Activated effector memory CD4-positive, alpha-beta T cell treated with Interleukin-2 at 50 U/mL for 16 hours (primary cell): Measurements from ENCODE around the gene SYTL2.

Experiments used
- DNase-seq: peaks from one replicate; pipeline ENCODE4 v3.0.0-alpha.2; 2020

SYTL2 gene

DNA sequence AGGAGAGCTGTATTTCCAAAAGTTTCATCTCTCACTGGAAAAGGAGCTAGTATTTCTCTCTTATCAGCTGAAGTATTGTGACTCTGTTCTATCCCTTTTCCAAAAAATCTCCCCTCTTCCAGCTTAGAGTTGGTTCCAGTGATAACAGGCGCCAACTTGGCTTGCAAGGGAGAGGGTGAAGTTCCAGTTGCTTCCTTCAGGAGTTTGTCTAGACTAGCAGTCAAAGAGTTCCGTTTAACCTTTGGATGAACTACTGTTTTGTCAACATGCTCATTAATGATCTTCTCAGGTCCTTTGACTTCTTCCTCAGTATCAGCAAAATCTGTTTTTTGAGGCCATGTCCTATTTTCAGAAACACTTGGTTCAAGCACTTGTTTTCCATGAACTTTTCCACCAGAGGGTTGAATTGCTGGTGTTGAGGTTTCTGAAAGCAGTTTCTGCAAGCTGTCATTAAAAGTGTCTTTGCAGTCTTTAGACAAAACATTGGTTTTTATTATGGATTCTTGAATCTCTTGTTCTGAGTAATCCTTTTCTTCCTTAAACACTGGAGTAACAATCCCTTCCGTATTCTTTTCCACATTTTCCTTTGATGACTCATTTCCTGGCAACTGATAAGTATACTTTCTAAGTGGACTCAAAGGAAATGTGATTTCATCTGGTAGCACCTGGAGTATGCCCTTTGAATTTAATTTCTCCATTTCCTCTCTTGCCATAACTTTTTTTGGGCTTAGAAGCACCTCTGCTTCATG, 85.3 kb downstream of the SYTL2 start:
- DNase-seq, result no peak

DNA sequence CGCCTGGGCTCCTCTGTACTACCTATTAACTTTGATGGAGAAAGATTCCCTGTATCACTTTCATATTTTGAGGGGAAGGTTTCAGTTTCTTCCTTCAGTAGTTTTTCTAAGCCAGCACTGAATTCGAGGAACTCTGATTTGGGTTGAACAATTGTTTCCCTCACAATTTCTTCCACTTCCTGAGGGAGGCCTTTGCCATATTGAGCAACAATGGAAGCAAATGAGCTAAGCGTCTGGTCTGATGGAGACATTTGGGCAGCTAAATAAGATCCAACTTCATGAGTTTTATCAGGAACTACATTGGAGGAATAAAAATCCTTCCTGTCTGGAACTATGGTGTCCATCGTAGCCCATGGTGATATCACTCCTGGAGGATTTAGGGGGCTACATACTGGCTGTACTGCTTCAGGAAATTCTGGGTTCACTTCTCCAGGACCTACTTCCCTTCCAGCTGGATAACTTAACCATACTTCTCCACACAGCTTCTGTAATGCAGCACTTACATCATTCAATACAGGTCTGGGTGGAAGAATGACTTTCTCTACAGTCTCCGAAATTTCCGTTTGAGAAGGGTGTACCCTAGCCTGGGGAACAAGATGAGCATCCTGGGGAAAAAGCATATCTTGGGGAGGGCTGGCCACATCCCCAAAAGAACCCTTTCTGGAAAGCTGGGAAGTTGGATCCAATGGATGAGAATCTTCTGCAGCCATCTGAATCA, 86.0 kb downstream of the SYTL2 start:
- no peak for DNase-seq

DNA sequence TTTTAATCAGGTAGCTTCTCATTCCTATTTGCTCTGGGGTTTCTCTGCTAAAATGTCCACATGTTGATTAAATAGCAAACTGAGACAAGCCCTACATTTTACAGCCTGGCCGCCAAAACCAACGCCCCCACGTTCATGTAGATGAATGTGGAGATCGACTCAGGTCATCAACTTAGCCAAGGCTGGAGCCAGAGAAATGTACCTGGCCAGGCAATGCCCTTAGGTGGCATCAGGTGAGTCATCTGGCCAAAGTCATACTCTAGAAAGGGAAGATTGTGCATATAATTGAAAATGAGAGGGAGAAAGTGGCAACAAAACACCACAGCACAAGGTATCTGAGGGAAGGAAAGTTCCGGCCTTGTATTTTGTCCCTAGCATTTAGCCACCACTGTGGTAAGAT, 87.9 kb downstream of the SYTL2 start:
- DNase-seq, result no peak

DNA sequence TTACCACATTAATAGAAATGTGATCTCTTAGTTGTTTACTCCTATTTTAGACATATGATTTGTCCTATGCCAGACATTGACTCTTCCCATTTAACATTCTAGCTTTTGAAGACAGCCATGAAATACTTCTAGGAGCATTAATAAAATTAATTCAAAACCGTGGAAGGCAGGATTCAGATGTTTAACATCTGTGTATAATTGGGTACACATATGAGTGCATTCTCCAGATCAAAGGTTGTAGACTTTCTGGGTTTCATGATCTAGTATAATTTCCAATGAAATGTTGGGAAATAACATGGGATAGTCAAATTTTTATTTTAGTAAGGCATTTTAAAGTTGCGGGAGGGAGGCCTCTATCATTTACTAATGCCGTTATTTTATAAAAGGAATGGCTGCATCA, 89.8 kb downstream of the SYTL2 start:
- DNase-seq, result no peak

DNA sequence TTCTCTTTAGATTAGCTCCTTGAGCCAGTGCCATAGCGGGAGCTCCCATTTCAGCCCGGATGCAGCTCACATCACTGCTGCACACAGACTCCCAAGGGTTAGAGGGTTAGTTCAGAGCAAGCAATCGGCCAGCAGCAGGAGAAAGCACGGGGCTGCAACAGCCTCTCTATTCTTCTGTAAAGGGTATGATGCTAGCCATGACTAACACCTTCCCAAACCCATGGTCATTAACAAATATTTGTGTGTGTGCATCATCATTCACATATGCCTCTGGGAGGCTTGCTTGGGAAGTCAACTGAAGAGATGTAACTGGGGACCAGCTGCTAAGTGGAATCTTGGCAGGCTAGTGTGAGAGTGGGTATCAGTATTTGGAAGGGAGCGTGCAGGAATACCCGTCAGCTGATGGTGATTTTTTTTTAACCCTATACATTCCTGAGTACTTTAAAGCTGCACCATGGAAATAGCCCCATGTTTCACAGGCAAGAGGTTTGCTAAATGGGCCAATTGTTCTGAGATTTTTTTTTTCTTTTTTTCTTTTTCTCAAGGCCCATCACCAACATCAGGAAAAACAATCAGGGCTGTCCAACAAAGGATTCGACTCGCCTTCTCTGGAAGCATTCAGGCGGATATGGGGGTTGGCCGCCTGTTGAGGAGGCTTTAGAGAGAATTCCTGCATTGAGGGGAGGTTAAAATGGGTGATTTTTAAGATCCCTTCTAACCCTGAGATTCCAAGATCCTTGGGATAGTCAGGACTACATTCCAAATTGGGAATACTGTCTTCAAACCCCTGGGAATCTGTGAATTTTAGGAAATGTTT, 91.7 kb downstream of the SYTL2 start:
- no peak for DNase-seq

DNA sequence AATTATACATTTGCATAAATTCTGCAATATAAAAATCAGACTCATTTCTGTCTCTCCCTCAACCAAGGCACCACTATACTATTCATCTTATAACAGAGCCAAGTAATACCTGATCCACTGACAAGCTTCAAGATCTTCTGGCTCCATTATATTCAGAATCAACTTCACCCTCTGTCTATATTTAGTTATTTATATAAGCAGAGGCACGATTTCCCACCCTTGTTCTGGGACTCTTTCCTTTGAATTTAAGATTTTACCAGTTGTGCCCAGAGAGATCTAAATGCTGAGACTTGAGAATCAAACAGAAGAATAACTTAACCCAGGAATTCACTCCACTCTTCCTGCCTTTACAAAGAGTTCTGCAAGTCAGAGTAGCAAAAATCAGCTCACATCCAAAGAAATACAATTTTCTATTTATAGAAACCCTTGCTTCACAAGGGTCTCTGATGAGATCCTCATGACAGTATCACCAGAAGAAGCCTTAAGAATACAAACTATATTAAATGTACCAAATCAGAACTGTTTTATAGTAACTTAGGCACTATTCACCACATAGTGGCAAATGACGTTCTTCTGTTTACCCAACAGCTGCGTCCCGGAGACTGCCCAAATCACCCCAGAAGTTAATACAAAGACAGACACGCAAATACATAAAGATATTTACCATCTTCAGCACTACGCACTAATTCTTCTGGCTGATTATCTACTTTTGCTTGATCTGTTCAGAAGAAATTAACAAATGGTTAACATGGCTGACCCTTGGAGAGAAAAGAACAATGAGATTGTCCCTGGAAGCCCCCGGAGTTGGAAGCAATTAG, 92.6 kb downstream of the SYTL2 start:
- DNase-seq, result no peak

DNA sequence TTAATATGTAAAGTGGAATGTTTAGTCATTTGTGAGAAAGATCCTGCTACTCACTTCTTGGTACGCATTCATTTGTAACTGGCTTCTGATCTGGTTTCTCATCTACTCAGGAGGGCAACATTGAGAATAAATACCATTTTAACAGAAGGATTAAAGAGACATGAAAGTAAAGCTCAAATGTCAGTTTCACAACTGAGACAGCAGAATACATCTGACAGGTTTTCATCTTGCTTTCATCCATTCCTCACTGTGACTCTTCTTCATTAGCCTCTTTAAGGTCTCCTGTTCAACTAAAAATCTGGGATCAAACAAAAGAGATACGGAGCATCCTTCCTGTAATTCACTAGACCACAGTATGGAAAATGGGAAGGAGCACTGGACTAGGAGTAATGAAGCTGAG, 93.5 kb downstream of the SYTL2 start:
- no peak for DNase-seq

DNA sequence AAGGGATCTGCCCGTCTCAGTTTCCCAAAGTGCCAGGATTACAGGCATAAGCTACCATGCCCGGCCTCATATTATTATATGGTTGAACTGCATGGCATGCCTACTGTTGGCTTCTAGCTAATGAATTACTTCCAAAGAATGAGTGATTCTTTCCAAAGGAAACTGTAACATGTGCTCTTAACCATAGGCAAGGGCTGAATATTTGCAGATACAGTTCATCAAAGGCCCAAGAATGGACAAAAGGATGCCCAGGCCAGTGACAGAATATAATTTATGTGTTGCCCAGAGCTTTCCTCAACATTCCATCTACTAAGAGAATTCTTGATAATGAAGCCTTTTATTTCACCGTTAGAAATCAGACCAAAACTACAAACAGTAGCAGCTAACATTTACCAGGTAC, 98.0 kb downstream of the SYTL2 start:
- no peak for DNase-seq

DNA sequence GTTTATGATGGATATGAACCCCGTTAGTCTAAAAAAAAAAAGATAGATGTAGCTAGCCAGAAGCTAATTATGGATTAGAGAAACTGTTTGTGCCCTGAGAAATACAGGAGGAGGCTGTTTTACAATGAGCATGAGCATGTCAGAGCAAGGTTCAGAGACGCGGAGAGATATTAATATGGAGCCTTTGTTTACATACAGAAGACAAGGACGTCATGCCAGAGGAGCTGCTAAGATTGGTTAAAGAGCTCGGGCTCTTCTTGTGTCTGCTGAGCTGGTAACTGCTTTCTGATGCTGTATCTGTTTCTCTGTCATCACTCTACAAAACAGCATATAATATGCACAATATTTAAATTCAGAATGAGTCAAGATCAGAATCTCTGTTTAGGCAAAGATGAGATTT, 100.0 kb downstream of the SYTL2 start:
- DNase-seq, result no peak

DNA sequence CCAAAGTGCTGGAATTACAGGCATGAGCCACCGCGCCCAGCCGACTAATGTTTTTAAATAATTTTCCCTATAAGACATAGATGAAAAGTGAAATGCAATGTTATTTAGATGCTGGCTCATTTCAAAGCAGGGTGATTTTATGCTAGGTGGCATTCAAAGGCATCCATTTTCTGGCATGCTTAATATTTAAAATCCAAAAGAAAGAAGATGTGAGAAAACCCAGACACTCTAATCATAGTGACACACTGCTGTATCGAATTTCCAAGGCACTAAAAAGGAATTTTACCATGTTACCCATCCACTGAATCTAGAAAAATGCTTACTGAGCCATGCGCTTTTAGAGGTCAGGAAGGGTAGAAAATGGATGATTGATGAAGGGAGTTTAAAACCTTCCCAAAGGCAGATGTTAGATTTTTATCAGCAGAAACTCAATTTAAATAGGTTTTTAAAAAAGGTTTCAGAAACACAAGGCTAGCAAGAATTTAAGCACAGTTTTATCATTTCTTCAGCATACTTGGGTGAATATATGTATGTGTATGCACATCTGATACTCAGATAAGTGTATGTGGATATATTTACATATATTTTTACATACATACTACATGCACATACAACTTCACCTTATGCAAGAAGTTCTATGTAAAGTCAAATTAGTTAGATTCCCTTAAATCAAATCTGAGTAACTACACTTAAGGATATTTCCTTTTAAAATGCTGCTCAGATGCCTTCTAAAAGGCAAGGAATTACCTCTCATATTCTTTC, 100.8 kb downstream of the SYTL2 start:
- no peak for DNase-seq

DNA sequence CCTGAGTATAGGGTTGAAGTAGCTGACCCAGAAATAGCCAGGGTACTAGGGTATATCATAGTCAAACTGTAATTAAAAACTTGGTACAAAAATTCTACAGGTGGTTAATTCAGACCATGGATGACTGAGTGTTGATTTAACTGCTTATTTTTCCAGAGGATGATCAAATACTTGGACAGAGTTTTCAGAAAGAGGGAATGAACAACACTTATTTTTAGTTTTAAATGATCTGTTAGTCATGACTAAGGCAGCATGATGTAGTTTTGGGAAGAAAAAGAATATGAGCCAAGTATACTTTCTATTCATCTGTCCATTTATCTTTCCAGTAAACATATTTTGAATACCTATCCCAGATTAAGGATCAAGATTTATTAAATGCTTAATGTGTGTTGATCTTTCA, 105.1 kb downstream of the SYTL2 start:
- no peak for DNase-seq

DNA sequence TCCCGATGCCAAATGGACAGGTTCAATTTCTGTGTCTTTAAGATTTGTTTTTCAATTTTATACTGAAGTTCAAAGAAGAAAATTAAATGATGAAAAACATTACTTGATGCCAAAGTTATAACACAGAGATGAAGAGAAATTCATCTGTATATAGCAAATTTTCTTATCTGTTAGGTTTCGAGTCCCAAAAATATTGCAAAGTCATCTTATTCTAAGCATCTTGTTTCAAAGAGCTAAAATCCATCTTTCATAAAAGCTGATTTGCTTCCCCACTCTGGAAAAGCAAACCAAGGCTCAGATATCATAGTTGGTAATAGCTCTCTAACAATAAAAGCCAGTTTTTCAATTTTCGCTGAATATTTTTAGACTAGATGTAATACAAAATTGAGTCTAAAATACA, 106.0 kb downstream of the SYTL2 start:
- no peak for DNase-seq

DNA sequence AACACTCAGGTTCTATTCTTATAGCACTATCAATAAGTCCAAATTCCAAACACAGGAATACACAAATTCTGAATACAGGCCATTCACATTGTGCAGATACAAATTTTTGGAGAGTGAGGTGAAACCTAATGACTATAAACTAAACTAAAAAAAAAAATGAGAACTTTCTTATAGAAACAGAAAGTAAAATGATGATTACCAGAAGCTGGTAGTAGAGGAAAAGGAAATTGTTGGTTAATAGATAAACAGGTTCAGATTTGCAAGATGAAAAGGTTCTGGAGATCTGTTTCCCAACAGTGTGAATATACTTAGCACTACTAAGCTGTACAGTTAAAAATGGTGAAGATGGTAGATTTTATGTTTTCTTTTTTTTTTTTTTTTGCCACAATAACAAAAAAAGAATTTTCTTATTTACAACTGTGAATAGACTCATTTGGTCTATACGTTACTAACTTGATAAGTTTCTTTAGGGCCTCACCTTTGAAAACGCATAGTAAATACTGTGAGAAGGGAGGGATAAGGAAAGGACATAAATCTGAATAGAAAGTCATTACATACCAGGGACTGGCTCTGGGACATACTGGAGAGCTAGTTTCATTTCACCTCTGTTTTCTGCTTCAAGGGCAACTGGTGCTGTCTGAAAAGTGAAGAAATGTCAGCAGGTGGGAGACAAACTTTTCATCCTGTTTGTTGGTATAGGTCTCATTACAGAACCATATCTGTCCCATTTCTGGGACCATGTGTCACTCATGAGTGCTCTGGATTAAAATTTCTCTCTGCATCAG, 110.8 kb downstream of the SYTL2 start:
- DNase-seq, result no peak

DNA sequence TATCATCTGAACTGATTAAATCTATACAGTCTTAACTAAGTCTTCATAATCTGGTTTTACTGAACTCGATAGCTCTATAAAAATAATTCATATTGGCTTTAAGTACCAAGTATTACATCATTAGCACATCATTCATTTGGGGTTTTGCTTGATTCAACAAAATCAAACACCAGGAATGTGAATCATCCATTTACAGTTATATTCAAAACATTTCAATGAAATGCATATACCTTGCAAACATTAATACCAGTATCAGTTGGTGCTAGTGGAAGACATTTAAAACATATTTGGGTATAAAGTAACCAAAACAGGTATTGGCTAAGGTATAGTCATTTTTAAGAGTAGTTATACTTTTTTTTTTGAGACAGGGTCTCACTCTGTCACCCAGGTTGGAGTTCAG, 112.7 kb downstream of the SYTL2 start:
- DNase-seq, result no peak

DNA sequence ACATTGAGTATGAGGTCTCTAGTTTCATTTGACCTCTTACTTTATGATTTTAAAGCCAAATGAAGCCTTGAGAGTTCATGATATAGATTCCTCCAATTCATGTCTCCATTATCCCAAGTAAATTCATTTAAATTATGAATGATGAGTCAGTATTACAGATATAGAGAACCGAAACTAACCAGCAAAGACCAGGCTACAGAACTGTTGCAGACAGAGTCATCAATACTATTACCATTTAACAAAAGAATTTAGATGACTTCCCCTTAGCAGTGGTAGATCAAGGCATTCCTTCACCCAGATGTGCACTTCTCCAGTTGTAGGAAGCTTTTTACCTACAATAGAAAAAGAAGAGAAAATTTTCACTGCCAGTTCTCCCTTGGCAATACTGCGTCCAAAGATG, 113.2 kb downstream of the SYTL2 start:
- DNase-seq, result no peak

DNA sequence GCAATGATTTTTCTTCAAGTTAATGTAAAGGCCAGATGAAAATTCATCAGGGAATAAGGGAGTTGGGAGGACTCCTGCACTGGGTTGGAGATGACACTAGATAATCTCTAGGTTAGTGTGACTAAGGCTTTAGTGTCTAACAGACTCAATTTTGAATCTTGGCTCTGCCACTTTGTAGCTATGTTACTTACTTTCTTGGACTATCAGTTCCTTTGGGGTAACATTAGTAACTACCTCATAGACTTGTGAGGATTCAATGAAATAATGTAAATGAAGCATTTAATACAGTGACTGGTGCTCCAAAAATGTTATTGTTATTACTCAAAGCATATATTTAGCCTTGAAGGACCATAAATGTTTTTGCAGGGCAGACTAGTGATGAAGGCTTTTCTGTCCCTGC, 115.4 kb downstream of the SYTL2 start:
- no peak for DNase-seq

DNA sequence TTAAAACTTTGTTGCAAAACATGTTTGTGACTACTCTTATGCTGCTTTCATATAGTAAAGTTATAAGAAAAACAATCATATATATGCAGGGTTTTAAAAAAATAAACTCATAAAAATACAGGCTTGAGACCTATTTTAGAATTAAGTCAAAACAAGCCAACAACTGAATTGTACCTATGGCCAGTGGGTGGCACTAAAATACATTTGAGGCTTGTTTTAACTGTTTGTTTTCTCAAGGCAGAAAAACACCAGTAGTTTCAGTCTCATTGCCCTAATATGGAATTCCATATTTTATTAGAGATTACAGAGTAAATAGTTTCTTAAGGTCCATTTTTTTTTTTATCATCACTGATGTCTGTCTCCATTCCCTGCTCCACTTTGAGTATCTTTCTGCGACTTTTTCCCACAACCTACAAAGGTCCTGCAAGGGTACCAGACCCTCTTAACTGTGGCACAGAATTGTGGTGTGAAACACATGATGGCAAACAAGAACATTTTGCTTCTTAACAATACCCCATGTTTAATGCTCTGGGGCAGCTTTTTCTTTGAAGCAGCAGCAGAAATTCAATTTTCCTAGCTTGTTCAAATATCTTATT, 116.5 kb downstream of the SYTL2 start:
- DNase-seq, result no peak

DNA sequence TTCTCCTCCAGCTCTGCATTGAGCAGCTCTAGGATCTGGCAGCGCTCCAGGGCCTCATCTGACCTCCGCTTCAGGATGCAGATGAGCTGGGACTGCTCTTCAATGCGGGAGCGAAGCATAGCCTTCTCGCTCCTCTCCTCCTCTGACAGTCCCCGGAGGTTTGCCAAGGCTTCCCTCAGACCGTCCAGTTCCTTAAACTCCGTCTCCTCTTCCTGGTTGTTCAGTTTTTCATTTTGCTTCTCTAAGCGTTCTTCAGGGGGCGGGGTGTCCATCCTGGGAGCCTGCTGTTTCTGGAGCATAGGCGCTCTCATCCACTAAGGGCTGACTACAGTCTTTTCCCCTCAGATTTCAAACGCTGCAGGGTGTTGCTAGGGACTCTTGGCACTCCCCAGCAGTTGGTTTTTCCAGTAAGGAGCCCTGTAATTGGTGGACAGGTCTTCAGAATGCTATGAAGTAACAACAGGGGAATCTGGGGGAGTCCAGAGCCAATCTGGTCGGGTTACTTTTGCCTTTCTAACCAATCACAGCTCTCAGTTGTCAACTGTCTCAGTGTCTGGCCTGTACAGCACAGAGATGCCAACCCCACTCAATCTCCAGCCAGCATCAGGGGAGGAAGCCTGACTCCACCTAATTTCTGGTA, 125.0 kb downstream of the SYTL2 start, which contains the start of gene CCDC89:
Gene CCDC89 (minus strand): TSS at position 376 of the 640 bp plus-strand sequence. CDS start 65 bp downstream, at position 311.
- no peak for DNase-seq

DNA sequence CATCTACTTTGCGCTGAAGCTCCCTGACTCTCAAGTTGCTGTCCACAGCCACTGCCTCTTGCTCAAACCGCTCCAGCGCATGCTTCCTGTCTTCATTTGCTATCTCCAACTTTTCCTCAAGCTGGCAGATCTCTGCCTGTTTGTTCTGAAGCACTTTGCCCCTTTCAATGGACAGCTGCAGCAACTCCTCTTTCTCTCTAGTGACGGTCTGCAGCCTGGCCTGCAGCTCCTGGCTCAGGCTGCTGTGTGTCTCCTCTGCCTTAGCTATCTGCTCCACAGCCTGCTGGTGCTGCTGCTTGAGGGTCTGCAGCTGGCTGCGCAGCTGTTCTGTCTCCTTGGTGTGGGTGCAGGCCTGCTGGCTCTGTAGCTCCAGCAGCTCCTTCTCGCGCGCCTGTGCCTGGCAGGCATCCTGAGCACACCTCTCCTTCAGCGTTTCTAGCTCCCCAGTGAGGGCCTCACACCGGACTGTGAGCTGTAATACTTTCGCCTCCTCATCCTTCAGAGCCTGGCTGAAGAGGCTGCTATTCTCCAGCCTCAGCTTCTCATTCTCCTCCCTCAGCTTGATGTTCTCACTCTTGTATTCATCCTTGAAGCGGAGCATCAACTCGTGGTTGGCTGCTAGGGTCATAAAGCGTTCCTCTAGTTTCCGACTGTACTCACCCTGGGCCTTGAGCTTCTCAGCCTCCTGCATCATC, 125.7 kb downstream of the SYTL2 start:
- no peak for DNase-seq
